ENCODE results near the gene PCDH15. TPM values are rescaled to one million over a fixed set of nuclear protein-coding genes. Genes with fewer than 3 reads are reported as not detected.

The PCDH15 gene
- total and polyA plus RNA-seq, 2 of the 8 experiments (the other 6 are each of a cell fraction or from before 2014, with no cell fraction given), result 0.11 TPM; not detected in 1

GRCh38 chr10:54653518-54653917 lies 147.5 kb downstream of the PCDH15 start:
- Histone ChIP-seq H4K5ac (ENCODE audit: insufficient read length, low read depth, low read length) (no peak overlapping the region), H3K4ac (replicated peaks; ENCODE audit: insufficient read length, low read depth, low read length) (no peak overlapping the region), H3K4me2 (ENCODE audit: insufficient read depth in 1 of 2, low read depth in 2 of 2, low read length in 2 of 2) (no peak overlapping the region), H3K23ac (ENCODE audit: insufficient read length) (no peak overlapping the region), H2BK20ac (ENCODE audit: low read length) (no peak overlapping the region), H3K4me3 (ENCODE audit: extremely low read depth in 1 of 4, insufficient read depth in 2 of 4, low read depth in 3 of 4, low read length in 4 of 4) (no peak overlapping the region), H3K18ac (ENCODE audit: extremely low read depth, low read length) (no peak overlapping the region), H3K9ac (replicated peaks in 1 of 4; ENCODE audit: extremely low read depth in 1 of 4, low read depth in 3 of 4, low read length in 3 of 4) (no peak overlapping the region), H4K91ac (replicated peaks; ENCODE audit: insufficient read length, low read length) (no peak overlapping the region), H2BK5ac (ENCODE audit: low read depth, low read length) (no peak overlapping the region), H2BK12ac (ENCODE audit: low read depth, low read length) (no peak overlapping the region), H3K9me3 (ENCODE audit: insufficient read depth in 2 of 2, low read depth in 1 of 2, low read length in 1 of 2) (no peaks in the 10 kb centered on the region), H2BK15ac (ENCODE audit: low read length) (no peak overlapping the region), H3K36me3 (ENCODE audit: control insufficient read depth in 2 of 4, insufficient read depth in 4 of 4, low read length in 3 of 4) (no peaks in the 10 kb centered on the region), H3K4me1 (replicated peaks in 1 of 4; ENCODE audit: control insufficient read depth in 3 of 4, insufficient read depth in 4 of 4, low read length in 3 of 4) (no peaks in the 10 kb centered on the region), H3K27ac (ENCODE audit: low read depth, low read length) (no peak overlapping the region), H3K56ac (replicated peaks; ENCODE audit: insufficient read length, low read depth, low read length) (no peak overlapping the region), H4K20me1 (replicated peaks in 1 of 2; ENCODE audit: control insufficient read depth in 1 of 2, insufficient read depth in 2 of 2, low read length in 2 of 2) (no peaks in the 10 kb centered on the region), H2AK5ac (ENCODE audit: low read depth, low read length) (no peak overlapping the region), H2BK120ac (replicated peaks; ENCODE audit: low read depth, low read length) (no peak overlapping the region), H3K14ac (ENCODE audit: insufficient read length) (no peak overlapping the region), H3K79me1 (ENCODE audit: low read depth, low read length) (no peaks in the 10 kb centered on the region), H4K8ac (ENCODE audit: extremely low read depth, insufficient read depth, low read length) (no peak overlapping the region), H2AFZ (ENCODE audit: low read length) (no peak overlapping the region), H3K27me3 (replicated peaks in 1 of 4; ENCODE audit: control insufficient read depth in 3 of 4, extremely low read depth in 1 of 4, insufficient read depth in 3 of 4, low read length in 3 of 4) (peaks cover 0 to 1% (median 0%) of the 10 kb centered on the region in 4 experiments; a peak in 1 of 7 replicates), H3K79me2 (ENCODE audit: control insufficient read depth in 1 of 2, insufficient read depth in 2 of 2, low read length in 2 of 2) (no peaks in the 10 kb centered on the region), H3K23me2 (ENCODE audit: low read depth, low read length) (no peaks in the 10 kb centered on the region)
- no peak for DNase-seq (ENCODE audit: low read depth in 1 of 2, low spot score in 2 of 2)
- CTCF ChIA-PET (ENCODE audit: partially characterized antibody), result no interaction called here
- POLR2A ChIA-PET (ENCODE audit: partially characterized antibody), result no interaction called here
- no peak for FAIRE-seq
- 92% methylated on average over 2 of the region's 2 CpGs; no CpG with 5 or more reads in 1 of the 2 experiments for WGBS, 2 experiments (ENCODE audit: extremely low coverage in 1 of 2, insufficient coverage in 1 of 2, insufficient read length in 1 of 2, insufficient replicate concordance in 2 of 2, low coverage in 1 of 2, low lambda C conversion rate in 2 of 2, missing lambda C conversion rate in 1 of 2)
- no peak for TF ChIP-seq CHD7 (IDR thresholded peaks at IDR 0.05; ENCODE audit: insufficient replicate concordance, low read length)
